Endothelial cell of umbilical vein (primary cell): Measurements from ENCODE around the gene TRIM56. TPM values are rescaled to one million over a fixed set of nuclear protein-coding genes. Genes with fewer than 3 reads are reported as not detected.
"Not testable (repeated sequence)": the region's sequence is repeated elsewhere in the genome, so short reads cannot be mapped to it uniquely, and the experiment has no call there.

ENCODE experiments used
- BruUV-seq: library from RNA; stranded (reverse); fragments of 400-500 nt; replicated peaks from 2 replicates; lab custom pipeline; 2021; lab: Mats Ljungman, UMichigan
- CTCF ChIA-PET: fragments of 300-600, 350-600 bp; sonication (Branson Sonifier 250); formaldehyde crosslinking; loops from one replicate; lab custom pipeline; 2021; ENCODE audit warnings: antibody characterized with exemption, inconsistent platforms; lab: Charles Lee
- POLR2A ChIA-PET: fragments of 300-600, 350-600 bp; sonication (Branson Sonifier 250); formaldehyde crosslinking; loops from one replicate; lab custom pipeline; 2021; ENCODE audit warnings: antibody characterized with exemption, inconsistent platforms; lab: Charles Lee
- DNase-seq: peaks from one replicate; pipeline ENCODE4 v3.0.0-alpha.2; 2011; ENCODE audit warnings: low read depth, low spot score
- FAIRE-seq: peaks from 2 replicates; lab custom pipeline; 2011; peaks lifted over from hg19 to GRCh38; lab: Jason Lieb, UNC
- H2AFZ ChIP-seq: 2 replicates; pipeline ENCODE4 v1.6.0; 2012; ENCODE audit warnings: low read depth, low read length, control low read depth, inconsistent platforms
- H3K27ac ChIP-seq: 2 replicates; pipeline ENCODE4 v1.5.1; 2011; ENCODE audit warnings: low read depth, mild to moderate bottlenecking, control low read depth, low read length, moderate library complexity; ENCODE audit not compliant: insufficient read depth
- H3K27me3 ChIP-seq, 2 experiments: 2 replicates each; pipeline versions ENCODE4 v1.6.0 to v1.6.1; 2011; ENCODE audit warnings: low read length in 2 of 2, mixed read lengths in 1 of 2; ENCODE audit not compliant: control insufficient read depth in 2 of 2, insufficient read depth in 2 of 2
- H3K36me3 ChIP-seq, 2 experiments: 2 replicates in 1 of 2; 3 replicates in 1 of 2; pipeline ENCODE4 v1.5.1; 2011; ENCODE audit warnings: low read length in 2 of 2, mild to moderate bottlenecking in 1 of 2, moderate library complexity in 1 of 2; ENCODE audit not compliant: control insufficient read depth in 2 of 2, insufficient read depth in 2 of 2; ENCODE audit errors: extremely low read depth in 1 of 2
- H3K4me1 ChIP-seq: 3 replicates; pipeline ENCODE4 v1.5.1; 2011; ENCODE audit warnings: mild to moderate bottlenecking, low read length; ENCODE audit not compliant: control insufficient read depth, insufficient read depth; ENCODE audit errors: extremely low read depth
- H3K4me2 ChIP-seq: 2 replicates; pipeline ENCODE4 v1.6.1; 2011; ENCODE audit warnings: low read length, control low read depth, mixed read lengths; ENCODE audit not compliant: insufficient read depth
- H3K4me3 ChIP-seq, 3 experiments: fragments of 200-600 bp in 1 of 3; sonication (generic), shearing (Covaris generic) in 1 of 3; replicated peaks in 1 of 3; 2 replicates each; pipeline ENCODE4 v1.5.1; 2011 to 2016; ENCODE audit warnings: control low read depth in 3 of 3, low read length in 3 of 3, mild to moderate bottlenecking in 2 of 3, inconsistent platforms in 1 of 3, low read depth in 1 of 3, moderate library complexity in 1 of 3; ENCODE audit not compliant: insufficient read depth in 1 of 3
- H3K79me2 ChIP-seq: 2 replicates; pipeline ENCODE4 v1.6.0; 2012; ENCODE audit warnings: low read length, inconsistent platforms; ENCODE audit not compliant: control insufficient read depth, insufficient read depth
- H3K9ac ChIP-seq: replicated peaks from 2 replicates; pipeline ENCODE3; 2011; ENCODE audit warnings: low read length, control low read depth; ENCODE audit not compliant: insufficient read depth; ENCODE audit errors: extremely low read depth
- H3K9me1 ChIP-seq: replicated peaks from 3 replicates; pipeline ENCODE4 v1.6.0; 2011; ENCODE audit warnings: mild to moderate bottlenecking, low read length; ENCODE audit not compliant: control insufficient read depth, insufficient read depth; ENCODE audit errors: extremely low read depth
- H3K9me3 ChIP-seq: replicated peaks from 2 replicates; pipeline ENCODE4 v1.5.1; 2012; ENCODE audit warnings: low read length, inconsistent platforms; ENCODE audit not compliant: control insufficient read depth, insufficient read depth
- H4K20me1 ChIP-seq: replicated peaks from 2 replicates; pipeline ENCODE3; 2011; ENCODE audit warnings: mild to moderate bottlenecking, low read length; ENCODE audit not compliant: control insufficient read depth, insufficient read depth; ENCODE audit errors: extremely low read depth
- EZH2 ChIP-seq: IDR thresholded peaks from 2 replicates; pipeline ENCODE4 v1.6.1; 2012; ENCODE audit warnings: borderline replicate concordance, low read depth, mild to moderate bottlenecking, moderate library complexity, low read length, inconsistent platforms; ENCODE audit not compliant: severe bottlenecking
- FOS ChIP-seq: IDR thresholded peaks from 2 replicates; pipeline ENCODE4 v1.6.1; 2011; ENCODE audit warnings: mild to moderate bottlenecking, low read length, moderate library complexity, borderline replicate concordance; ENCODE audit not compliant: insufficient read depth
- JUN ChIP-seq: IDR thresholded peaks from 2 replicates; pipeline ENCODE4 v1.6.1; 2011; ENCODE audit warnings: borderline replicate concordance, low read depth; ENCODE audit not compliant: insufficient read length, insufficient read depth
- MAX ChIP-seq: IDR thresholded peaks from 2 replicates; pipeline ENCODE4 v1.6.1; 2011; ENCODE audit not compliant: insufficient read depth, insufficient read length
- MYC ChIP-seq: IDR thresholded peaks from one replicate; pipeline ENCODE4 v1.6.1; 2011; ENCODE audit warnings: mild to moderate bottlenecking, low read depth, low read length
- POLR2A ChIP-seq: IDR thresholded peaks from 2 replicates; pipeline ENCODE4 v1.6.1; 2012; ENCODE audit warnings: low read depth, mild to moderate bottlenecking, control low read depth, low read length
- POLR2AphosphoS5 ChIP-seq: IDR thresholded peaks from 2 replicates; pipeline ENCODE4 v1.6.1; 2012; ENCODE audit warnings: low read depth, mild to moderate bottlenecking, control low read depth, low read length, moderate library complexity; ENCODE audit not compliant: insufficient read depth
- dilution Hi-C: fragments of 300-500 bp; cut with MboI; formaldehyde crosslinking; loops from one replicate; pipeline ENCODE4 v1.15.0; 2019; ENCODE audit warnings: low sequenced_read_pairs; ENCODE audit not compliant: extremely low pct_ligation_motif_present
- intact Hi-C: fragments of 100-400 bp; cut with micrococcal nuclease; formaldehyde crosslinking; loops from one replicate; pipeline ENCODE4 v1.10.0; 2022
- polyA plus RNA-seq, 4 experiments: library from polyadenylated mRNA; depleted of rRNA in 3 of 4; stranded (reverse) in 3 of 4; unstranded in 1 of 4; fragments of >200 nt; gene quantifications; 2 replicates each; pipeline versions ENCODE4 v1.2.1 to v1.2.3, GENCODE V29; 2011 to 2012; ENCODE audit warnings: missing spikeins in 1 of 4
- total RNA-seq: library from RNA; stranded (reverse); gene quantifications from 2 replicates; pipeline ENCODE4 v1.2.3, GENCODE V29; 2021
- TF ChIP-seq, protein P1 (sequence below), 2 donors: IDR thresholded peaks; 1 replicate in 1 of 2; 2 replicates in 1 of 2; pipeline ENCODE4 v1.5.1; 2011; ENCODE audit warnings: low read length in 2 of 2, mild to moderate bottlenecking in 2 of 2, moderate library complexity in 2 of 2, control low read depth in 1 of 2, inconsistent platforms in 1 of 2, low read depth in 1 of 2; ENCODE audit not compliant: insufficient read depth in 1 of 2; ENCODE audit errors: extremely low read depth in 1 of 2

TRIM56 gene
- total and polyA plus RNA-seq, 2 donors (not counting 3 experiments of a cell fraction or from before 2014, with no cell fraction given): 2.3 to 25.1 TPM

DNA sequence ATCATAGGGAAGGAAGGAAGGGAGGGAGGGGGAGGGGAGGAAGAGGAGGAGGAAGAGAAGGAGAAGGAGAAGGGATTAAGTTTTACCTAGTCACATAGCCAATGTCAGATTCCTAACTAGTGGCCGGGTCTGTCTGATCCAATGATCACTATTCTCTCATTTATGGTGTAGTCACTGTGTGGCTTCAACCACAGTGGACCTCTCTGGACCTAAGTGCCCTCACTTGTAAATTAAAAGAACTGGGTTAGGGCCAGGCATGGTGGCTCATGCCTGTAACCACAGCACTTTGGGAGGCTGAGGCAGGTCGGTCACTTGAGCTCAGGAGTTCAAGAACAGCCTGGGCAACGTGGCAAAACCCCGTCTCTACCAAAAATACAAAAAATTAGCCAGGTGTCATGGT is 35.0 kb downstream of the TRIM56 start:
- DNase-seq: no peak
- no peak overlapping the region for H2AFZ ChIP-seq
- ChIA-PET CTCF (interaction anchor here (3.5 kb wide), 1 partner anchor 25 kb away, joined by 14 read pairs; no protein-coding TSS in a partner anchor), POLR2A (interaction anchor here (0.7 to 1.4 kb wide), 5 partner anchors 9 to 21 kb away, joined by 3 to 11 read pairs (median 5); no protein-coding TSS in a partner anchor)
- H3K27me3 ChIP-seq: no peaks in the 10 kb centered on the region
- no peak overlapping the region for H3K4me2 ChIP-seq
- FAIRE-seq: no peak
- H3K36me3 ChIP-seq: no peaks in the 10 kb centered on the region
- peaks cover 14% of the 10 kb centered on the region for H3K79me2 ChIP-seq
- H3K27ac ChIP-seq: peak overlapping the region; percentile 83
- H3K4me1 ChIP-seq: peaks cover 69% of the 10 kb centered on the region
- no peak overlapping the region for H3K9ac ChIP-seq
- intact Hi-C loops: loop anchor here (10.0 kb wide), 1 partner anchor 1016 kb away; the partner anchor contains the start of genes AP4M1 and MCM7
- no peaks in the 10 kb centered on the region for H3K9me1 ChIP-seq
- H3K9me3 ChIP-seq: no peaks in the 10 kb centered on the region
- dilution Hi-C loops: no loop called here
- TF ChIP-seq FOS (no peak), POLR2AphosphoS5 (no peak), JUN (no peak), MYC (no peak), EZH2 (no peak), POLR2A (no peak), MAX (no peak)
- TF ChIP-seq, protein P1, sequence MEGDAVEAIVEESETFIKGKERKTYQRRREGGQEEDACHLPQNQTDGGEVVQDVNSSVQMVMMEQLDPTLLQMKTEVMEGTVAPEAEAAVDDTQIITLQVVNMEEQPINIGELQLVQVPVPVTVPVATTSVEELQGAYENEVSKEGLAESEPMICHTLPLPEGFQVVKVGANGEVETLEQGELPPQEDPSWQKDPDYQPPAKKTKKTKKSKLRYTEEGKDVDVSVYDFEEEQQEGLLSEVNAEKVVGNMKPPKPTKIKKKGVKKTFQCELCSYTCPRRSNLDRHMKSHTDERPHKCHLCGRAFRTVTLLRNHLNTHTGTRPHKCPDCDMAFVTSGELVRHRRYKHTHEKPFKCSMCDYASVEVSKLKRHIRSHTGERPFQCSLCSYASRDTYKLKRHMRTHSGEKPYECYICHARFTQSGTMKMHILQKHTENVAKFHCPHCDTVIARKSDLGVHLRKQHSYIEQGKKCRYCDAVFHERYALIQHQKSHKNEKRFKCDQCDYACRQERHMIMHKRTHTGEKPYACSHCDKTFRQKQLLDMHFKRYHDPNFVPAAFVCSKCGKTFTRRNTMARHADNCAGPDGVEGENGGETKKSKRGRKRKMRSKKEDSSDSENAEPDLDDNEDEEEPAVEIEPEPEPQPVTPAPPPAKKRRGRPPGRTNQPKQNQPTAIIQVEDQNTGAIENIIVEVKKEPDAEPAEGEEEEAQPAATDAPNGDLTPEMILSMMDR (IDR thresholded peaks at IDR 0.05; ENCODE audit: extremely low read depth in 1 of 2, insufficient read depth in 1 of 2, low read depth in 1 of 2, low read length in 2 of 2): no peak
- H3K4me3 ChIP-seq: no peak overlapping the region
- no TSS peak for BruUV-seq
- no peaks in the 10 kb centered on the region for H4K20me1 ChIP-seq

DNA sequence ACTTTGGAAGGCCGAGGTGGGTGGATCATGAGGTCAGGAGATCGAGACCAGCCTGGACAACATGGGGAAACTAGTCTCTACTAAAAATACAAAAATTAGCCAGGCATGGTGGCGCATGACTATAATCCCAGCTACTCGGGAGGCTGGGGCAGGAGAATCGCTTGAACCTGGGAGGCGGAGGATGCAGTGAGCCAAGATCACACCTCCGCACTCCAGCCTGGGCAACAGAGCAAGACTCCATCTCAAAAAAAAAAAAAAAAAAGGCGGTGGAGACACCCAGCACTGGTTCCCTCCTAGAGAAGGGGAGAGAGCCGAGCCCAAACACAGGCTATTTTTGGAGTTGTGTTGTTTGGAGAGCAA is 36.3 kb downstream of the TRIM56 start:
- dilution Hi-C loops: not testable (repeated sequence)

More for the DNA sequence above, 36.3 kb downstream of the TRIM56 start:
- CTCF ChIA-PET: interaction anchor here (1.0 to 3.5 kb wide), 4 partner anchors 9 to 26 kb away, joined by 3 to 25 read pairs (median 18); no protein-coding TSS in a partner anchor
- POLR2A ChIA-PET: interaction anchor here (1.1 to 3.9 kb wide), 5 partner anchors 9 to 27 kb away, joined by 4 to 49 read pairs (median 14); no protein-coding TSS in a partner anchor
- peak overlapping the region; percentile 83 for H3K27ac ChIP-seq
- peaks cover 20% of the 10 kb centered on the region for H3K79me2 ChIP-seq
- DNase-seq, H3K9me3 ChIP-seq, H3K4me3 ChIP-seq, H3K36me3 ChIP-seq, H3K4me2 ChIP-seq, H4K20me1 ChIP-seq, FAIRE-seq, H2AFZ ChIP-seq, H3K9me1 ChIP-seq, H3K27me3 ChIP-seq: not testable (repeated sequence)
- H3K9ac ChIP-seq: peak overlapping the region; percentile 95
- H3K4me1 ChIP-seq: peaks cover 75% of the 10 kb centered on the region
- intact Hi-C loops: loop anchor here (10.0 kb wide), 1 partner anchor 1017 kb away; the partner anchor contains the start of genes AP4M1 and MCM7
- TSS peak; percentile 2 for BruUV-seq
